Natural killer cell (primary cell): ENCODE data around the gene FOXP1. TPM values are rescaled to one million over a fixed set of nuclear protein-coding genes. Genes with fewer than 3 reads are reported as not detected.
A peak's percentile ranks its signal among the peaks of the same experiment; 100 is the strongest.

Experiments used
- ATAC-seq, 3 donors: fragments of 150-1000 bp in 2 of 3; fragments of 200-7000 bp in 1 of 3; cut with Tn5 transposase; 1 replicate in 1 of 3; 2 replicates in 2 of 3; pipeline ENCODE4 v1.10.0; 2021; ENCODE audit warnings: mild to moderate bottlenecking in 2 of 3, moderate library complexity in 2 of 3
- DNase-seq, 2 donors: peaks; one replicate each; pipeline versions ENCODE4 v3.0.0 to v3.0.0-alpha.2; 2013 to 2021; ENCODE audit warnings: mixed read lengths in 1 of 2
- H3K27ac ChIP-seq: one replicate; pipeline ENCODE4 v1.5.1; 2013; ENCODE audit warnings: mild to moderate bottlenecking, low read length
- H3K27me3 ChIP-seq: one replicate; pipeline ENCODE4 v1.6.1; 2013; ENCODE audit warnings: low read length; ENCODE audit not compliant: control insufficient read depth, insufficient read depth
- H3K36me3 ChIP-seq: one replicate; pipeline ENCODE4 v1.6.1; 2013; ENCODE audit warnings: low read length; ENCODE audit not compliant: control insufficient read depth, insufficient read depth
- H3K4me1 ChIP-seq: one replicate; pipeline ENCODE4 v1.6.1; 2013; ENCODE audit warnings: low read length; ENCODE audit not compliant: control insufficient read depth, insufficient read depth
- H3K4me3 ChIP-seq: one replicate; pipeline ENCODE4 v1.5.1; 2013; ENCODE audit warnings: low read length
- H3K9me3 ChIP-seq: one replicate; pipeline ENCODE4 v1.6.1; 2013; ENCODE audit warnings: low read length; ENCODE audit not compliant: control insufficient read depth, insufficient read depth
- H3K27ac Mint-ChIP-seq, 2 donors: one replicate each; pipeline ENCODE4 v1.8.0; 2022; ENCODE audit warnings: mild to moderate bottlenecking in 2 of 2, mixed read lengths in 2 of 2, moderate library complexity in 1 of 2
- H3K27me3 Mint-ChIP-seq, 2 donors: one replicate each; pipeline ENCODE4 v1.8.0; 2022; ENCODE audit warnings: low read depth in 2 of 2, mixed read lengths in 2 of 2
- H3K36me3 Mint-ChIP-seq: one replicate; pipeline ENCODE4 v1.8.0; 2022; ENCODE audit warnings: mixed read lengths
- H3K4me1 Mint-ChIP-seq, 2 donors: one replicate each; pipeline ENCODE4 v1.8.0; 2022; ENCODE audit warnings: mixed read lengths in 2 of 2
- H3K4me3 Mint-ChIP-seq: one replicate; pipeline ENCODE4 v1.8.0; 2022; ENCODE audit warnings: mild to moderate bottlenecking, moderate library complexity, mixed read lengths
- H3K9me3 Mint-ChIP-seq, 2 donors: one replicate each; pipeline ENCODE4 v1.8.0; 2022; ENCODE audit warnings: mixed read lengths in 2 of 2
- CTCF ChIP-seq: fragments of 200-600 bp; IDR thresholded peaks from one replicate; pipeline ENCODE4 v1.8.0; 2022; ENCODE audit warnings: antibody characterized with exemption
- WGBS: methylation state at CpG from one replicate; pipeline ENCODE4 v1.1.7; 2013; ENCODE audit warnings: missing lambda C conversion rate; ENCODE audit not compliant: insufficient coverage; 5-methylcytosine and 5-hydroxymethylcytosine counted together
- intact Hi-C: fragments of 100-400 bp; cut with micrococcal nuclease; formaldehyde crosslinking; loops from one replicate; pipeline ENCODE4 v1.14.2; 2022
- total RNA-seq, 4 donors: library from RNA; stranded (reverse); fragments of 120-200 nt in 1 of 4; gene quantifications; one replicate each; pipeline versions ENCODE4 v1.2.3 to v1.2.4, GENCODE V29; 2013 to 2022

FOXP1 gene
- total RNA-seq, 3 donors from 2014 or later (not counting 1 experiment from before 2014, with no cell fraction given), result 166 to 185 (median 166) TPM

- H3K9me3 Mint-ChIP-seq, result no peaks in the 10 kb centered on the region
- H3K27ac Mint-ChIP-seq, result no peak overlapping the region
- Histone ChIP-seq H3K4me3 (no peak overlapping the region), H3K27me3 (no peaks in the 10 kb centered on the region), H3K36me3 (peaks cover 17% of the 10 kb centered on the region), H3K4me1 (no peaks in the 10 kb centered on the region), H3K27ac (no peak overlapping the region), H3K9me3 (no peaks in the 10 kb centered on the region)
- DNase-seq (no peak), ATAC-seq (no peak)
- no peaks in the 10 kb centered on the region for H3K27me3 Mint-ChIP-seq
- H3K4me3 Mint-ChIP-seq, result no peak overlapping the region
- WGBS, result 100% methylated on average over 1 of the region's 4 CpGs
- intact Hi-C loops, result no loop called here
- no peak for TF ChIP-seq CTCF
- peaks cover 13 to 16% of the 10 kb centered on the region in 2 donors for H3K4me1 Mint-ChIP-seq
- H3K36me3 Mint-ChIP-seq, result no peaks in the 10 kb centered on the region
These were observed 583.8 kb downstream of the FOXP1 start for GRCh38 chr3:70999730-71000129.

GRCh38 chr3:70996082-70996481 lies 587.4 kb downstream of the FOXP1 start:
- 95% methylated on average over 7 of the region's 7 CpGs for WGBS
- Histone ChIP-seq H3K36me3 (peaks cover 21% of the 10 kb centered on the region), H3K4me3 (no peak overlapping the region), H3K4me1 (no peaks in the 10 kb centered on the region), H3K27me3 (no peaks in the 10 kb centered on the region), H3K27ac (no peak overlapping the region), H3K9me3 (no peaks in the 10 kb centered on the region)
- H3K36me3 Mint-ChIP-seq, result no peaks in the 10 kb centered on the region
- H3K27ac Mint-ChIP-seq, result peak overlapping the region; percentile 27 to 65
- H3K4me1 Mint-ChIP-seq, result peaks cover 19 to 25% of the 10 kb centered on the region in 2 donors
- DNase-seq (no peak), ATAC-seq (no peak)
- no peaks in the 10 kb centered on the region for H3K27me3 Mint-ChIP-seq
- H3K9me3 Mint-ChIP-seq, result no peaks in the 10 kb centered on the region
- H3K4me3 Mint-ChIP-seq, result no peak overlapping the region
- TF ChIP-seq CTCF, result no peak
- intact Hi-C loops, result no loop called here

GRCh38 chr3:70994644-70995043 lies 588.9 kb downstream of the FOXP1 start:
- Mint-ChIP-seq H3K4me3 (no peak overlapping the region), H3K27me3 (no peaks in the 10 kb centered on the region), H3K36me3 (no peaks in the 10 kb centered on the region), H3K27ac (peak overlapping the region; percentile 9 to 19), H3K9me3 (no peaks in the 10 kb centered on the region), H3K4me1 (peaks cover 28 to 39% of the 10 kb centered on the region in 2 donors)
- Histone ChIP-seq H3K36me3 (peaks cover 21% of the 10 kb centered on the region), H3K27ac (no peak overlapping the region), H3K4me1 (no peaks in the 10 kb centered on the region), H3K27me3 (no peaks in the 10 kb centered on the region), H3K9me3 (no peaks in the 10 kb centered on the region), H3K4me3 (no peak overlapping the region)
- WGBS, result 100% methylated on average over 1 of the region's 3 CpGs
- intact Hi-C loops, result no loop called here
- ATAC-seq, result no peak
- DNase-seq, result no peak
- TF ChIP-seq CTCF, result no peak

GRCh38 chr3:70992562-70993204 lies 590.8 kb downstream of the FOXP1 start:
- no peaks in the 10 kb centered on the region for H3K9me3 ChIP-seq
- 94% methylated on average over 10 of the region's 11 CpGs for WGBS
- no peak for DNase-seq
- Mint-ChIP-seq H3K36me3 (peaks cover 1% of the 10 kb centered on the region), H3K4me1 (peaks cover 36 to 48% of the 10 kb centered on the region in 2 donors), H3K27ac (peak overlapping the region in 1 of 2 donors; percentile 58), H3K4me3 (no peak overlapping the region), H3K9me3 (no peaks in the 10 kb centered on the region), H3K27me3 (no peaks in the 10 kb centered on the region)
- TF ChIP-seq CTCF, result no peak
- H3K36me3 ChIP-seq, result peaks cover 22% of the 10 kb centered on the region
- no peak for ATAC-seq
- intact Hi-C loops, result no loop called here
- no peak overlapping the region for H3K4me3 ChIP-seq
- H3K4me1 ChIP-seq, result no peaks in the 10 kb centered on the region
- H3K27me3 ChIP-seq, result no peaks in the 10 kb centered on the region
- H3K27ac ChIP-seq, result no peak overlapping the region
